Measurements from ENCODE around the gene CHI3L2. TPM values are rescaled to one million over a fixed set of nuclear protein-coding genes. Genes with fewer than 3 reads are reported as not detected.

CHI3L2 gene
- total RNA-seq, 2 donors from 2014 or later, result 13.8 to 25.0 TPM

GRCh38 chr1:111199329-111199728 lies 28.2 kb upstream of the CHI3L2 start:
- no peak for ATAC-seq
- DNase-seq (ENCODE audit: low spot score in 2 of 2), result no peak
- Mint-ChIP-seq H3K27ac (peak overlapping the region; percentile 98), H3K36me3 (peaks cover 69 to 73% of the 10 kb centered on the region in 2 donors), H3K9me3 (no peaks in the 10 kb centered on the region)

GRCh38 chr1:111199881-111200801 lies 27.4 kb upstream of the CHI3L2 start, which contains the start of gene DENND2D:
DENND2D (minus strand) TSS chr1:111200646; CDS start chr1:111200459, 187 bp downstream.
- ATAC-seq, result peak; percentile 56 to 70
- peak; percentile 57 to 84 for DNase-seq (ENCODE audit: low spot score in 2 of 2)
- H3K36me3 Mint-ChIP-seq, result peaks cover 65 to 67% of the 10 kb centered on the region in 2 donors
- no peaks in the 10 kb centered on the region for H3K9me3 Mint-ChIP-seq
- peak within 1 kb of the TSS; percentile 98 for H3K27ac Mint-ChIP-seq

- DNase-seq (ENCODE audit: low spot score in 2 of 2), result no peak
- no peak for ATAC-seq
- H3K27ac Mint-ChIP-seq, result peak overlapping the region; percentile 98
- no peaks in the 10 kb centered on the region for H3K9me3 Mint-ChIP-seq
- H3K36me3 Mint-ChIP-seq, result peaks cover 58 to 62% of the 10 kb centered on the region in 2 donors
Observed at GRCh38 chr1:111200802-111201161, 26.7 kb upstream of the CHI3L2 start.

GRCh38 chr1:111201275-111202090 lies 26.0 kb upstream of the CHI3L2 start:
- Mint-ChIP-seq H3K9me3 (peaks cover 0 to 6% of the 10 kb centered on the region in 2 donors), H3K27ac (peak overlapping the region; percentile 98), H3K36me3 (peaks cover 51 to 54% of the 10 kb centered on the region in 2 donors)
- ATAC-seq, result no peak
- DNase-seq (ENCODE audit: low spot score in 2 of 2), result no peak

GRCh38 chr1:111202366-111202706 lies 25.2 kb upstream of the CHI3L2 start:
- peaks cover 43 to 46% of the 10 kb centered on the region in 2 donors for H3K36me3 Mint-ChIP-seq
- DNase-seq (ENCODE audit: low spot score in 2 of 2) (no peak), ATAC-seq (no peak)
- H3K9me3 Mint-ChIP-seq, result peaks cover 0 to 6% of the 10 kb centered on the region in 2 donors
- peak overlapping the region; percentile 13 to 98 for H3K27ac Mint-ChIP-seq

- DNase-seq (ENCODE audit: low spot score in 2 of 2), result no peak
- Mint-ChIP-seq H3K27ac (peak overlapping the region; percentile 79 to 98), H3K36me3 (peaks cover 36 to 40% of the 10 kb centered on the region in 2 donors), H3K9me3 (peaks cover 0 to 6% of the 10 kb centered on the region in 2 donors)
- no peak for ATAC-seq
Observed at GRCh38 chr1:111202707-111203623, 24.5 kb upstream of the CHI3L2 start.

GRCh38 chr1:111203681-111204200 lies 23.8 kb upstream of the CHI3L2 start:
- H3K36me3 Mint-ChIP-seq, result peaks cover 29 to 32% of the 10 kb centered on the region in 2 donors
- DNase-seq (ENCODE audit: low spot score in 2 of 2) (peak; percentile 74 to 90), ATAC-seq (peak; percentile 49 to 67)
- peak overlapping the region; percentile 79 to 98 for H3K27ac Mint-ChIP-seq
- peaks cover 0 to 6% of the 10 kb centered on the region in 2 donors for H3K9me3 Mint-ChIP-seq

GRCh38 chr1:111204201-111204982 lies 23.1 kb upstream of the CHI3L2 start:
- ATAC-seq, result peak; percentile 20 to 69
- peaks cover 0 to 6% of the 10 kb centered on the region in 2 donors for H3K9me3 Mint-ChIP-seq
- H3K27ac Mint-ChIP-seq, result peak overlapping the region; percentile 32 to 98
- peaks cover 22 to 25% of the 10 kb centered on the region in 2 donors for H3K36me3 Mint-ChIP-seq
- DNase-seq (ENCODE audit: low spot score in 2 of 2), result peak in 1 of 2 donors; percentile 57

GRCh38 chr1:111204983-111205713 lies 22.4 kb upstream of the CHI3L2 start:
- DNase-seq (ENCODE audit: low spot score in 2 of 2) (no peak), ATAC-seq (no peak)
- Mint-ChIP-seq H3K27ac (peak overlapping the region in 1 of 2 donors; percentile 98), H3K9me3 (peaks cover 0 to 6% of the 10 kb centered on the region in 2 donors), H3K36me3 (peaks cover 15 to 18% of the 10 kb centered on the region in 2 donors)

- Mint-ChIP-seq H3K27ac (no peak overlapping the region), H3K9me3 (peaks cover 0 to 6% of the 10 kb centered on the region in 2 donors), H3K36me3 (peaks cover 9 to 12% of the 10 kb centered on the region in 2 donors)
- ATAC-seq, result no peak
- DNase-seq (ENCODE audit: low spot score in 2 of 2), result no peak
Observed at GRCh38 chr1:111205714-111206050, 21.8 kb upstream of the CHI3L2 start.

- ATAC-seq, result no peak
- Mint-ChIP-seq H3K27ac (no peak overlapping the region), H3K9me3 (peaks cover 0 to 6% of the 10 kb centered on the region in 2 donors)
Observed at GRCh38 chr1:111208921-111209320, 18.6 kb upstream of the CHI3L2 start.

GRCh38 chr1:111209622-111210021 lies 17.9 kb upstream of the CHI3L2 start:
- ATAC-seq (no peak), DNase-seq (ENCODE audit: low spot score in 2 of 2) (no peak)
- no peak overlapping the region for H3K27ac Mint-ChIP-seq
- peaks cover 12 to 13% of the 10 kb centered on the region in 2 donors for H3K36me3 Mint-ChIP-seq
- H3K9me3 Mint-ChIP-seq, result peaks cover 0 to 6% of the 10 kb centered on the region in 2 donors

More at GRCh38 chr1:111208921-111209320, 18.6 kb upstream of the CHI3L2 start:
- no peak for DNase-seq (ENCODE audit: low spot score in 2 of 2)
- H3K36me3 Mint-ChIP-seq, result peaks cover 10 to 12% of the 10 kb centered on the region in 2 donors

GRCh38 chr1:111211921-111212320 lies 15.6 kb upstream of the CHI3L2 start:
- no peak for DNase-seq (ENCODE audit: low spot score in 2 of 2)
- ATAC-seq, result no peak
- Mint-ChIP-seq H3K36me3 (peaks cover 7 to 13% of the 10 kb centered on the region in 2 donors), H3K27ac (no peak overlapping the region), H3K9me3 (no peaks in the 10 kb centered on the region)

- peak overlapping the region; percentile 93 to 100 for H3K27ac Mint-ChIP-seq
- no peak for ATAC-seq
- H3K9me3 Mint-ChIP-seq, result peaks cover 0 to 1% of the 10 kb centered on the region in 2 donors
- peaks cover 7 to 14% of the 10 kb centered on the region in 2 donors for H3K36me3 Mint-ChIP-seq
- DNase-seq (ENCODE audit: low spot score in 2 of 2), result no peak
Observed at GRCh38 chr1:111212634-111213335, 14.7 kb upstream of the CHI3L2 start.
